IMR-90 (cell line): Measurements from ENCODE around the gene MCL1. TPM values are rescaled to one million over a fixed set of nuclear protein-coding genes. Genes with fewer than 3 reads are reported as not detected.
A peak's percentile ranks its signal among the peaks of the same experiment; 100 is the strongest.

Experiments
- ATAC-seq: fragments of 200-7000 bp; cut with Tn5 transposase; 2 replicates; pipeline ENCODE4 v1.9.1; 2020; ENCODE audit warnings: low read depth, mild to moderate bottlenecking, moderate library complexity
- BruUV-seq: library from RNA; stranded (reverse); fragments of 400-500 nt; replicated peaks from 2 replicates; lab custom pipeline; 2021; lab: Mats Ljungman, UMichigan
- CTCF ChIA-PET: fragments of 300-600 bp; formaldehyde crosslinking; extraction: SDS; loops from one replicate; lab custom pipeline; 2021; ENCODE audit warnings: antibody characterized with exemption; lab: Yijun Ruan, JAX
- POLR2A ChIA-PET: fragments of 300-600 bp; sonication (Branson Sonifier 250); formaldehyde crosslinking; loops from one replicate; lab custom pipeline; 2022; ENCODE audit warnings: antibody characterized with exemption; ENCODE audit not compliant: unreplicated experiment; lab: Charles Lee
- DNase-seq: peaks from one replicate; pipeline ENCODE4 v3.0.0; 2013
- H2AFZ ChIP-seq: replicated peaks from 2 replicates; pipeline ENCODE3; 2013; ENCODE audit warnings: low read length, mild to moderate bottlenecking; ENCODE audit not compliant: poor library complexity
- H2AK5ac ChIP-seq: 2 replicates; pipeline ENCODE4 v1.6.1; 2013; ENCODE audit warnings: low read depth, low read length, inconsistent platforms
- H2AK9ac ChIP-seq: replicated peaks from 2 replicates; pipeline ENCODE3; 2013; ENCODE audit warnings: mild to moderate bottlenecking, low read depth, low read length, moderate library complexity; ENCODE audit not compliant: poor library complexity
- H2BK120ac ChIP-seq: 2 replicates; pipeline ENCODE4 v1.6.1; 2013; ENCODE audit warnings: low read depth, low read length, inconsistent platforms
- H2BK15ac ChIP-seq: 3 replicates; pipeline ENCODE4 v1.6.1; 2013; ENCODE audit warnings: low read depth, low read length, inconsistent platforms
- H2BK20ac ChIP-seq: 2 replicates; pipeline ENCODE4 v1.6.1; 2013; ENCODE audit warnings: low read depth, mild to moderate bottlenecking, inconsistent platforms, low read length, moderate library complexity
- H2BK5ac ChIP-seq: 2 replicates; pipeline ENCODE4 v1.6.1; 2013; ENCODE audit warnings: mild to moderate bottlenecking, low read depth, low read length, inconsistent platforms; ENCODE audit not compliant: poor library complexity, severe bottlenecking
- H3K14ac ChIP-seq: replicated peaks from 2 replicates; pipeline ENCODE4 v1.6.1; 2013; ENCODE audit warnings: low read depth, low read length, inconsistent platforms
- H3K18ac ChIP-seq: 2 replicates; pipeline ENCODE4 v1.6.1; 2013; ENCODE audit warnings: low read depth, low read length, control low read depth
- H3K23ac ChIP-seq: 2 replicates; pipeline ENCODE4 v1.6.1; 2013; ENCODE audit warnings: low read depth, low read length, inconsistent platforms
- H3K27ac ChIP-seq: 2 replicates; pipeline ENCODE4 v1.5.1; 2013; ENCODE audit warnings: mild to moderate bottlenecking, control low read depth, low read length; ENCODE audit not compliant: insufficient read depth
- H3K27me3 ChIP-seq: 2 replicates; pipeline ENCODE4 v1.6.1; 2013; ENCODE audit warnings: low read length; ENCODE audit not compliant: control insufficient read depth, insufficient read depth
- H3K36me3 ChIP-seq: 2 replicates; pipeline ENCODE4 v1.6.1; 2013; ENCODE audit warnings: low read length, mixed read lengths; ENCODE audit not compliant: control insufficient read depth, insufficient read depth
- H3K4ac ChIP-seq: 2 replicates; pipeline ENCODE4 v1.6.1; 2013; ENCODE audit warnings: low read depth, low read length, inconsistent platforms
- H3K4me1 ChIP-seq: 2 replicates; pipeline ENCODE4 v1.6.1; 2013; ENCODE audit warnings: low read length, mixed read lengths; ENCODE audit not compliant: control insufficient read depth, insufficient read depth
- H3K4me2 ChIP-seq: 2 replicates; pipeline ENCODE4 v1.6.1; 2013; ENCODE audit warnings: low read depth, mild to moderate bottlenecking, control low read depth, low read length, moderate library complexity
- H3K4me3 ChIP-seq: 2 replicates; pipeline ENCODE4 v1.5.1; 2013; ENCODE audit warnings: low read depth, mild to moderate bottlenecking, control low read depth, low read length, moderate library complexity; ENCODE audit not compliant: insufficient read depth
- H3K56ac ChIP-seq: 2 replicates; pipeline ENCODE4 v1.6.1; 2013; ENCODE audit warnings: low read length, inconsistent platforms; ENCODE audit not compliant: insufficient read depth; ENCODE audit errors: extremely low read depth
- H3K79me1 ChIP-seq, 2 experiments: 2 replicates each; pipeline ENCODE4 v1.6.1; 2013; ENCODE audit warnings: low read length in 2 of 2, inconsistent platforms in 1 of 2, low read depth in 1 of 2
- H3K9ac ChIP-seq: 2 replicates; pipeline ENCODE4 v1.6.1; 2013; ENCODE audit warnings: low read depth, low read length, control low read depth
- H3K9me1 ChIP-seq: 2 replicates; pipeline ENCODE4 v1.6.1; 2013; ENCODE audit warnings: low read length, inconsistent platforms; ENCODE audit not compliant: insufficient read depth
- H3K9me3 ChIP-seq: 2 replicates; pipeline ENCODE4 v1.6.1; 2013; ENCODE audit warnings: low read length; ENCODE audit not compliant: control insufficient read depth, insufficient read depth
- H4K20me1 ChIP-seq: 2 replicates; pipeline ENCODE4 v1.6.1; 2013; ENCODE audit warnings: low read length, inconsistent platforms; ENCODE audit not compliant: insufficient read depth
- H4K5ac ChIP-seq: 2 replicates; pipeline ENCODE4 v1.6.1; 2013; ENCODE audit warnings: mild to moderate bottlenecking, low read depth, low read length, control low read depth
- H4K8ac ChIP-seq, 2 experiments: 2 replicates each; pipeline ENCODE4 v1.6.1; 2013; ENCODE audit warnings: low read depth in 2 of 2, low read length in 2 of 2, control low read depth in 1 of 2, inconsistent platforms in 1 of 2
- H4K91ac ChIP-seq: 2 replicates; pipeline ENCODE4 v1.6.1; 2013; ENCODE audit warnings: low read depth, low read length, inconsistent platforms; ENCODE audit not compliant: insufficient read depth
- BHLHE40 ChIP-seq: fragments of 150-350 bp; IDR thresholded peaks from 2 replicates; pipeline ENCODE4 v1.6.1; 2016; ENCODE audit warnings: mild to moderate bottlenecking, low read depth, low read length
- CHD1 ChIP-seq: IDR thresholded peaks from 2 replicates; pipeline ENCODE4 v1.6.1; 2012; ENCODE audit warnings: low read depth, low read length, improper control_type of control experiment
- FOS ChIP-seq: fragments of 150-350 bp; IDR thresholded peaks from 2 replicates; pipeline ENCODE4 v1.6.1; 2016; ENCODE audit warnings: low read depth, low read length
- MXI1 ChIP-seq: IDR thresholded peaks from 2 replicates; pipeline ENCODE4 v1.6.1; 2012; ENCODE audit warnings: low read depth, mild to moderate bottlenecking, low read length, moderate library complexity, borderline replicate concordance
- RCOR1 ChIP-seq: IDR thresholded peaks from 2 replicates; pipeline ENCODE4 v1.6.1; 2012; ENCODE audit warnings: mild to moderate bottlenecking, low read length, improper control_type of control experiment; ENCODE audit not compliant: insufficient replicate concordance
- WGBS, 2 experiments: methylation state at CpG; one replicate each; pipeline versions ENCODE4 v1.1.5 to v1.1.7; 2013; ENCODE audit warnings: missing lambda C conversion rate in 2 of 2; ENCODE audit not compliant: insufficient read length in 1 of 2; ENCODE audit errors: extremely low coverage in 2 of 2; 5-methylcytosine and 5-hydroxymethylcytosine counted together
- dilution Hi-C: fragments of 300-500 bp; cut with HindIII; formaldehyde crosslinking; loops from one replicate; pipeline ENCODE4 v1.14.3; 2018; ENCODE audit warnings: low sequenced_read_pairs; ENCODE audit not compliant: unreplicated experiment
- in situ Hi-C: fragments of 300-500 bp; cut with MboI; formaldehyde crosslinking; loops from 3 replicates; pipeline ENCODE4 v1.14.3; 2019; ENCODE audit warnings: low sequenced_read_pairs, inconsistent platforms, mixed read lengths
- intact Hi-C: fragments of 100-400 bp; cut with micrococcal nuclease; formaldehyde crosslinking; loops from 2 replicates; pipeline ENCODE4 v1.10.0; 2022
- polyA plus RNA-seq, 3 experiments: library from polyadenylated mRNA; depleted of rRNA; stranded (reverse); fragments of >200 nt; gene quantifications; 2 replicates each; pipeline ENCODE4 v1.2.3, GENCODE V29; 2012; ENCODE audit warnings: low replicate concordance in 1 of 3
- total RNA-seq: library from RNA; depleted of rRNA; stranded (reverse); fragments of >200 nt; gene quantifications from 2 replicates; pipeline ENCODE4 v1.2.3, GENCODE V29; 2012
- TF ChIP-seq, protein P1 (sequence below): fragments of 150-350 bp; IDR thresholded peaks from 2 replicates; pipeline ENCODE4 v1.6.1; 2016; ENCODE audit warnings: low read depth, mild to moderate bottlenecking, low read length, moderate library complexity, borderline replicate concordance

Gene MCL1
- total and polyA plus RNA-seq, 2 of the 4 experiments (the other 2 are of a cell fraction): 79.5 to 142 TPM

DNA sequence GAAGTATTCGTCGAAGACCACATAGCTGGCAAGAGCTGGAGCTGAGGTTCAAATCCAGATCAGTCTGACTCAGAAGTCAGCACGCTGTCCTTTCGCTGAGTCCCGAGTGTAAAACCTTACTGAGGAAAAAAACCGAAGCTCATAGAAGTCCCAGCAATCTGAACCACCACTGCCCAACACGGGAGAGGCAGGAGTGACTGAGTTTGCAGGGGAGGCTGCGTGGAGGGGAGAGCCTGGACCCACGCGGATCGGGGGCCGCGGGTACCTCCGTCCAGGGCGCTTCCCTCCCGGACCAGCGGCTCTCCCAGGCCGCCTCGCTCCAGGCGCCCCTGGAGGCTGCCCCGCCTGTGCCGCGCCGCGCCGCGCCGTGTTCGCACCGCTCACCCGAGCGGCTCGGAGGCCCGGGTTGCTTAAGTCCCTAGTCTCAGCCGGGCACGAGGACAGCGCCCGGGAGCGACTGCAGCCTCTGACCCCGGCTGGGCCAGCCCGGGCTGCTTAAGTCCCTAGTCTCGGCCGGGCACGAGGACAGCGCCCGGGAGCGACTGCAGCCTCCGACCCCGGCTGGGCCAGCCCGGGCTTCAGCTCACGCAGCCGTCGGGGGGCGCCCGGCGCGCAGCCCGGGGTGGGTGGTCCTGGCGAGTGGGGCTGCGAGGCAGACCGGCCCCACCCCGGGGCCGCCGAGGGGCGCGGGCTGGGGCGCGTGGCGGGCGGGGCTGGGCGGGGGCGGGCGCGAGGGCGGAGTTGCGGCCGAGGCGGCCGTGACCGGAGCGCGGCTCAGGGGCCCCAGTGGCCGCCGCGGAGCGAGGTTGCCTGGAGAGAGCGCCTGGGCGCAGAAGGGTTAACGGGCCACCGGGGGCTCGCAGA is 30.5 kb downstream of the MCL1 start, which contains the start of gene ADAMTSL4 (continued):
- TF ChIP-seq MXI1 (peak; percentile 57; the same call in 1 of the 2 replicates), FOS (no peak), BHLHE40 (no peak), CHD1 (no peak)

DNA sequence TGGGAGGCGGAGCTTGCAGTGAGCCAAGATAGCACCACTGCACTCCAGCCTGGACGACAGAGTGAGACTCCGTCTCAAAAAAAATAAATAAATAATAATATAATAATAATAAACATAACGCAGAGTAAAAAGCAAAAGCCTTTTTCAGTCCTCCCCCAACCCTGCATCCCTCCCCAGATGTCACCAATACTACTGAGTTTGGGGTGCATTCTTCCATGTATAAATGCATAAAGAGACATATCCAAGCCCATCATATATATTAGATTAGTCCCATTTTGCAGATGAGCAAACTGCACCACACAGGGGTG is 31.1 kb downstream of the MCL1 start:
- H3K9ac ChIP-seq: peak overlapping the region; percentile 78
- 0 out of 2 replicates have a peak, but pooled peaks cover 5% of the 10 kb centered on the region for H3K9me1 ChIP-seq
- peak overlapping the region; percentile 38; the same call in 1 of the 2 replicates for H3K18ac ChIP-seq
- H2BK15ac ChIP-seq: 0 out of 3 replicates have a peak overlapping the region, but pooled peaks have one; percentile 28
- dilution Hi-C loops (no loop called here), in situ Hi-C loops (no loop called here), intact Hi-C loops (loop anchor here (2.0 kb wide), 2 partner anchors 61 to 83 kb away; partner anchors contain the start of gene TARS2)
- peak overlapping the region; percentile 44; the same call in 1 of the 2 replicates for H4K5ac ChIP-seq
- no peak overlapping the region for H4K91ac ChIP-seq
- no peaks in the 10 kb centered on the region for H3K9me3 ChIP-seq
- H3K27me3 ChIP-seq: no peaks in the 10 kb centered on the region
- H2AK5ac ChIP-seq: no peak overlapping the region; the same call in 1 of the 2 replicates
- BruUV-seq: no TSS peak
- no peak overlapping the region for H2BK120ac ChIP-seq
- H2BK5ac ChIP-seq: peak overlapping the region; percentile 61
- H4K20me1 ChIP-seq: no peaks in the 10 kb centered on the region; the same call in none of the 2 replicates
- peak overlapping the region; percentile 94 for H3K4ac ChIP-seq
- peak overlapping the region; percentile 59 for H3K27ac ChIP-seq
- no CpG with 5 or more reads among the region's 4 CpGs for WGBS, 2 experiments
- ChIA-PET CTCF (interaction anchor here (0.6 to 1.0 kb wide), 3 partner anchors 11 to 47 kb away, joined by 3 to 5 read pairs (median 3); no protein-coding TSS in a partner anchor), POLR2A (interaction anchor here (0.6 kb wide), 1 partner anchor 327 kb away, joined by 5 read pairs; no protein-coding TSS in a partner anchor)
- peak overlapping the region; percentile 17 to 84; a peak in 2 of 4 replicates for H4K8ac ChIP-seq
- peaks cover 0 to 23% of the 10 kb centered on the region in 2 experiments; a peak in 2 of 4 replicates for H3K79me1 ChIP-seq
- ATAC-seq (no peak), DNase-seq (no peak)
- peak overlapping the region; percentile 73 for H3K4me2 ChIP-seq
- H2AFZ ChIP-seq: peak overlapping the region; percentile 94
- H3K4me3 ChIP-seq: peak overlapping the region; percentile 50
- H2BK20ac ChIP-seq: no peak overlapping the region
- H3K56ac ChIP-seq: peak overlapping the region; percentile 25; the same call in 1 of the 2 replicates
- H3K36me3 ChIP-seq: no peaks in the 10 kb centered on the region
- H3K4me1 ChIP-seq: peaks cover 23% of the 10 kb centered on the region
- H2AK9ac ChIP-seq: no peak overlapping the region
- peak; percentile 95 for TF ChIP-seq RCOR1
- TF ChIP-seq, protein P1, sequence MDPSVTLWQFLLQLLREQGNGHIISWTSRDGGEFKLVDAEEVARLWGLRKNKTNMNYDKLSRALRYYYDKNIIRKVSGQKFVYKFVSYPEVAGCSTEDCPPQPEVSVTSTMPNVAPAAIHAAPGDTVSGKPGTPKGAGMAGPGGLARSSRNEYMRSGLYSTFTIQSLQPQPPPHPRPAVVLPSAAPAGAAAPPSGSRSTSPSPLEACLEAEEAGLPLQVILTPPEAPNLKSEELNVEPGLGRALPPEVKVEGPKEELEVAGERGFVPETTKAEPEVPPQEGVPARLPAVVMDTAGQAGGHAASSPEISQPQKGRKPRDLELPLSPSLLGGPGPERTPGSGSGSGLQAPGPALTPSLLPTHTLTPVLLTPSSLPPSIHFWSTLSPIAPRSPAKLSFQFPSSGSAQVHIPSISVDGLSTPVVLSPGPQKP: no peak
- H3K14ac ChIP-seq: peak overlapping the region; percentile 93
- peak overlapping the region; percentile 97 for H3K23ac ChIP-seq
